Measurements from ENCODE around the gene HSD17B1. TPM values are rescaled to one million over a fixed set of nuclear protein-coding genes. Genes with fewer than 3 reads are reported as not detected.

HSD17B1 gene
- total RNA-seq, 1 experiment from 2014 or later = 1.5 TPM

- Histone ChIP-seq H3K23me2 (ENCODE audit: insufficient read length, low read depth, low read length, poor library complexity, severe bottlenecking) (peaks cover 3% of the 10 kb centered on the region), H4K20me1 (ENCODE audit: control insufficient read depth, insufficient read depth, insufficient read length) (no peaks in the 10 kb centered on the region), H4K5ac (ENCODE audit: insufficient read length, low read depth, low read length) (no peak overlapping the region), H4K91ac (ENCODE audit: insufficient read length, low read depth, low read length) (no peak overlapping the region), H3K9me3 (ENCODE audit: control insufficient read depth, low read depth, low read length) (no peaks in the 10 kb centered on the region), H3T11ph (ENCODE audit: low read length) (no peak overlapping the region), H3K23ac (ENCODE audit: insufficient read length, low read depth, low read length) (no peak overlapping the region), H3K4me2 (ENCODE audit: insufficient read depth, insufficient read length, low read length) (no peak overlapping the region), H3K18ac (ENCODE audit: insufficient read length, low read depth, low read length) (no peak overlapping the region), H2BK120ac (ENCODE audit: low read depth, low read length, poor library complexity, severe bottlenecking) (no peak overlapping the region), H3K4ac (ENCODE audit: low read depth, low read length) (no peak overlapping the region), H2BK20ac (ENCODE audit: low read depth, low read length, poor library complexity, severe bottlenecking) (no peak overlapping the region), H3K27me3 (ENCODE audit: insufficient read depth, low read length) (no peaks in the 10 kb centered on the region; the same call in 1 of the 2 replicates), H3K4me1 (ENCODE audit: insufficient read depth, low read length) (no peaks in the 10 kb centered on the region), H2AK5ac (ENCODE audit: insufficient read length, low read length) (no peak overlapping the region), H3K27ac (ENCODE audit: insufficient read length, low read depth, low read length) (no peak overlapping the region), H3K79me2 (ENCODE audit: insufficient read depth, low read length) (no peaks in the 10 kb centered on the region), H4K8ac (replicated peaks; ENCODE audit: insufficient read length, low read depth, low read length) (no peak overlapping the region), H2AFZ (ENCODE audit: low read length) (no peak overlapping the region), H3K9ac (ENCODE audit: extremely low read depth, insufficient read length, low read length) (no peak overlapping the region), H2BK5ac (ENCODE audit: insufficient read length, low read length) (no peak overlapping the region), H2BK12ac (ENCODE audit: insufficient read length, low read depth, low read length) (no peak overlapping the region), H3K79me1 (ENCODE audit: insufficient read depth, low read depth, low read length, poor library complexity, severe bottlenecking) (no peaks in the 10 kb centered on the region), H3K14ac (ENCODE audit: insufficient read depth, low read length) (no peak overlapping the region), H2BK15ac (ENCODE audit: low read depth, low read length) (no peak overlapping the region), H3K56ac (ENCODE audit: insufficient read length, low read depth, low read length) (no peak overlapping the region)
- WGBS (ENCODE audit: extremely low coverage, insufficient read length, low lambda C conversion rate) = no CpG with 5 or more reads among the region's 10 CpGs
- H3K27ac Mint-ChIP-seq = no peak overlapping the region
- no peak for DNase-seq
- no peak overlapping the region for H3K4me3 Mint-ChIP-seq
- H3K27me3 Mint-ChIP-seq (ENCODE audit: low read depth) = no peaks in the 10 kb centered on the region
- H3K9me3 Mint-ChIP-seq = no peaks in the 10 kb centered on the region
- peaks cover 8% of the 10 kb centered on the region in 2 experiments for H3K4me1 Mint-ChIP-seq
- TF ChIP-seq, protein P1, sequence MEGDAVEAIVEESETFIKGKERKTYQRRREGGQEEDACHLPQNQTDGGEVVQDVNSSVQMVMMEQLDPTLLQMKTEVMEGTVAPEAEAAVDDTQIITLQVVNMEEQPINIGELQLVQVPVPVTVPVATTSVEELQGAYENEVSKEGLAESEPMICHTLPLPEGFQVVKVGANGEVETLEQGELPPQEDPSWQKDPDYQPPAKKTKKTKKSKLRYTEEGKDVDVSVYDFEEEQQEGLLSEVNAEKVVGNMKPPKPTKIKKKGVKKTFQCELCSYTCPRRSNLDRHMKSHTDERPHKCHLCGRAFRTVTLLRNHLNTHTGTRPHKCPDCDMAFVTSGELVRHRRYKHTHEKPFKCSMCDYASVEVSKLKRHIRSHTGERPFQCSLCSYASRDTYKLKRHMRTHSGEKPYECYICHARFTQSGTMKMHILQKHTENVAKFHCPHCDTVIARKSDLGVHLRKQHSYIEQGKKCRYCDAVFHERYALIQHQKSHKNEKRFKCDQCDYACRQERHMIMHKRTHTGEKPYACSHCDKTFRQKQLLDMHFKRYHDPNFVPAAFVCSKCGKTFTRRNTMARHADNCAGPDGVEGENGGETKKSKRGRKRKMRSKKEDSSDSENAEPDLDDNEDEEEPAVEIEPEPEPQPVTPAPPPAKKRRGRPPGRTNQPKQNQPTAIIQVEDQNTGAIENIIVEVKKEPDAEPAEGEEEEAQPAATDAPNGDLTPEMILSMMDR (conservative IDR thresholded peaks at IDR 0.05) = no peak
- peaks cover 16 to 71% (median 50%) of the 10 kb centered on the region in 3 experiments; a peak in 6 of 7 replicates for H3K36me3 Mint-ChIP-seq (ENCODE audit: insufficient read depth in 1 of 3, low read depth in 3 of 3)
These were observed 29.1 kb downstream of the HSD17B1 start for GRCh38 chr17:42581744-42582270.
